SHP77 treated with DMSO at 0.1 percent for 48 hours (cell line): Measurements from ENCODE around the gene UTY.

Experiments
- DNase-seq: peaks from one replicate; lab custom pipeline; 2025; lab: John Stamatoyannopoulos, UW

Gene UTY

DNA sequence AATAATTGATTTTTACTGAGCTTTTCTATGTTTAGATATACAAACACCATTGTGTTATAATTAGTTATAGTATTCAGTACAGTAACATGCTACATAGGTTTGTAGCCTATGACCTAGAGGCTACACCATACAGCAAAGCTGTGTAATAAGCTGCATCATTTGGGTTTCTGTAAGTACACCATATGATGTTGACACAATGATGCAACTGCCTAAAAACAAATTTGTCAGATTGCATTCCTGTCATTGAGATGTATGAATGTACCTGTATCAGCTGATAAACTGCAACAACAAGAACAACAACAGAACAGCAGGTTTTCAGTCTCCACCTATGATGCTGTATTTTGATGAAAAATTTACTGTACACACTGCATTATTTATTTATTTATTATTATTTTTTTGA is 64.3 kb downstream of the UTY start:
- no peak for DNase-seq

DNA sequence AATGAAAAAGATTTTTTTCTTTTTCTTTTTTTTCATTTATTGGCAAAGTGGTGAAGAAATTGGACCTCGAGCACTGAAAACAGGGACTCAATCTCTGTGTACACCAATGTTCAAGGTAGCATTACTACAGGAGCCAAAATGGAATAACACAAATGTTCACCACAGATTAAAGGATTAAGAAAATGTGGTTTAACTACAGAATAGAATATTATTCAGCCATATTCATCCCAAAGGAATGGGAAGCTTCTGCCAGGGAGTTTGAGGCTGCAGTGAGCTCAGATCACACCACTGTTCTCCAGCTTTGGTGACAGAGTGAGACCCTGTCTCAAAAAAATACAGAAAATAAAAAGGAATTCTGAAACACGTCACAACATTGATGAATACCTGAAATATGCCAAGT is 81.0 kb downstream of the UTY start:
- no peak for DNase-seq

DNA sequence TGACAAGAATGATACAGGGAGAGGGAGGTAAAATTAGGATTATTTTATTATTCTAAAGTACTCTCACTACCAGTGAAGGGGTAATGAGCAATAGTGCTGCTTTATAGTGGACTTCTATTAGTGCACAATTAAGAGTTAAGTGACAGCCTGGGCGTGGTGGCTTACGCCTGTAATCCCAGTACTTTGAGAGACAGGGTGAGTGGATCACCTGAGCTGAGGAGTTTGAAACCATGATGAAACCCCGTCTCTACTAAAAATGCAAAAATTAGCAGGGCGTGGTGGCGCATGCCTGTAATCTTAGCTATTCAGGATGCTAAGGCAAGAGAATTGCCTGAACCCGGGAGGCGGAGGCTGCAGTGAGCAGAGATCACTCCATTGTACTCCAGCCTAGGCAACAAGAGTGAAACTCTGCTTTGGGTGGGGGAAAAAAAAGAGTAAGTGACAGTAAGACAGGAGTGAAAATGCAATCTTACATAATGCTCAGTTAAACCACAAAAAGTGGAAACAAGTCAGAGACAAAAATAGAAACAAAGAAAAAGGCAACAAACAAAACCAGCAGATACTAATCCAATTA is 98.6 kb downstream of the UTY start:
- no peak for DNase-seq

DNA sequence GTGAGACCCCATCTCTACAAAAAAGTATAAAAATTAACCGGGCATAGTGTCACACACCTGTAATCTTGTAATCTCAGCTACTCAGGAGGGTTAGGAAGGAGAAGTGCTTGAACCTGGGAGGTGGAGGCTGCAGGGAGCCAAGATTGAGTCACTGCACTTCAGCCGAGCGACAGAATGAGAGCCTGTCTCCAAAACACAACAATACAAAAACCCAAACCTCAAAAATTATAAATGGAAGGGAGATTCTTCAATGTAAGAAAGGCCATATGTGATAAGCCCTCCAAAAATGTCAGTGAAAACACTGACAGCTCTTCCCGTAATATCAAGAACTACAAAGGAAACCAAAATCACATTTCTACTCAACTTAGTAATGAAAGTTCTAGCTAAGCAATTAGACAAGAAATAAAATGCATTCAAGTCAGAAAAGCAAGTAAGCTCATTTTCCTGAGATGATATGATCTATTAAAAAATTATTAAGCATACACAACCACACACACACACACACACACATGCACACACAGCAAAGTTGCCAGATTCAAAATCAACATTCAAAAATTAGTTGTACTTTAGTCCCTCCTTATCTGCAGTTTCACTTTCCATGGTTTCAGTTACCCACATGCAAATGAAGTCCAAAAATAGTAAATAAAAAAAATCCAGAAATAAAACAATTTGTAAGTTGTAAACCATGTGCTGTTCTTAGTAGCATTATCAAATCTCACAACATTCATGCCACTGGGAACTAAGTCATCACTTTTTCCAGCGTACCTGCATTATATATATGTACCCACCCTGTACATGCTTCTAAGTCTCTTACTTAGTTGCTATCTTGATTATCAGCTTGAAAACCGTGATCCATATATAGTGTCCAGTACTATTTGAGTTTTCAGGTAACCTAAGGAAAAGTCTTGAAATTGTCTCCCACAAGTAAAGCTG is 108.7 kb downstream of the UTY start:
- no peak for DNase-seq

DNA sequence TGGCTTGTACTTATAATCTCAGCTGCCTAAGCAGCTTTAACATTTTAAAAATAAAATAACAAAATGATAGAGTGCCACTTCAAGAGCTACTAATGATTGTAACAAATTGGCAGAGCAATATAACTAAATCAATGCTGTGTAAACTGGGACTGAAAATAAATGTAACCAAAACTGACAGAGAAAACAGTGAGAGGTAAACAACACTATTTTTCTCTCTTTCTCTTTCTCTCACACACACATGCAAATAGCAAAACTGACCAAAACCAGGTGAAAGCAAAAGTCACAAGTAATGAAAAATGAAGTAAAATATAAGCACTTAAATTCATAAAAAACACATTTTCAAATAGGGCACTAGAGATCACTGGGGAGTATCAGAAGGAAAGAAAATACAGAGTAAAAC is 109.6 kb downstream of the UTY start:
- no peak for DNase-seq

DNA sequence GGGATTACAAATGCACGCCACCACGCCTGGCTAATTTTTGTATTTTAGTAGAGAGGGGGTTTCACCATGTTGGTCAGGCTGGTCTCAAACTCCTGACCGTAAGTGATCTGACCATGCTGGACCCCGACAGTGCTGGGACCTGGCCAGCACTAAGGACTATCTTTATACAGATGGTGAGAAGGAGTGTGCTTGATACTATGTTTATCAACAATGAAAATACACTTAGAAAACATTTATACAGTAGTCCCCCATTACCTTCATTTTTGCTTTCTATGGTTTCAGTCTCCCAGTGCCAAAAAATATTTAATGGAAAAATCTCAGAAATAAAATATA is 111.4 kb downstream of the UTY start:
- no peak for DNase-seq

DNA sequence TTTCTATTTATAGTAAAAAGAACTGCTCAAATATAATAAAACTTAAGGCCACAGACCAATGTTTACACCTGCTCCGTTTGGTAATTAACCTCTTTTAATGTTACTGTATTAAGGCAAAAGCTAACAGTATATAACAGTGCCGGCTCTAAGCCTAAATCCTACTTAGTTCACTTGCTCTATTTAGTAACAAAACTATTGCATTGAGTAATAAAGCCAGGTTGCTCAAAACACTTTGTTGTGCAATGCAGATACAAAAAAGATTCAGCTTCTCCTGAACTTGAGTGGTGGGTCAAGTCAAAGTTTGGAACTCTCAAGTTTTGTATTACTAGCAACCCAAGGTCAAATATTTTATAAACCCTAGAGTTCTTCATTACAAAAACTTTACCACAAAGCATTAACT is 116.2 kb downstream of the UTY start:
- DNase-seq: no peak

DNA sequence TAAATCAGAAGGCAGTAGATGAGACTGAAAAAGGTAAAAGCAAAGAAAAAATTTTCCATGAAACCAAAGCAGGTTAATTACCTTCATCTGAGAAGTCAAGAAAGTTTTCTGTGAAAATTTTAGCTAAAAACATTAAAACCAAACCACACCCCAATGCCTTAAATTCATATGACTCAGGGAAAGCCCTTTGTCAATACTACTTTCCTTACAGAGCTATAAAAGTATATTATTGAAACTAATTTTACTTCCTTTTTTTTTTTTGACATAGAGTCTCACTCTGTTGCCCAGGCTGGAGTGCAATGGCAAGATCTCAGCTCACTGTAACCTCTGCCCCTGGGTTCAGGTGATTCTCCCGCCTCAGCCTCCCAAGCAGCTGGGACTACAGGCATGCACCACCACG is 117.2 kb downstream of the UTY start:
- DNase-seq: no peak

DNA sequence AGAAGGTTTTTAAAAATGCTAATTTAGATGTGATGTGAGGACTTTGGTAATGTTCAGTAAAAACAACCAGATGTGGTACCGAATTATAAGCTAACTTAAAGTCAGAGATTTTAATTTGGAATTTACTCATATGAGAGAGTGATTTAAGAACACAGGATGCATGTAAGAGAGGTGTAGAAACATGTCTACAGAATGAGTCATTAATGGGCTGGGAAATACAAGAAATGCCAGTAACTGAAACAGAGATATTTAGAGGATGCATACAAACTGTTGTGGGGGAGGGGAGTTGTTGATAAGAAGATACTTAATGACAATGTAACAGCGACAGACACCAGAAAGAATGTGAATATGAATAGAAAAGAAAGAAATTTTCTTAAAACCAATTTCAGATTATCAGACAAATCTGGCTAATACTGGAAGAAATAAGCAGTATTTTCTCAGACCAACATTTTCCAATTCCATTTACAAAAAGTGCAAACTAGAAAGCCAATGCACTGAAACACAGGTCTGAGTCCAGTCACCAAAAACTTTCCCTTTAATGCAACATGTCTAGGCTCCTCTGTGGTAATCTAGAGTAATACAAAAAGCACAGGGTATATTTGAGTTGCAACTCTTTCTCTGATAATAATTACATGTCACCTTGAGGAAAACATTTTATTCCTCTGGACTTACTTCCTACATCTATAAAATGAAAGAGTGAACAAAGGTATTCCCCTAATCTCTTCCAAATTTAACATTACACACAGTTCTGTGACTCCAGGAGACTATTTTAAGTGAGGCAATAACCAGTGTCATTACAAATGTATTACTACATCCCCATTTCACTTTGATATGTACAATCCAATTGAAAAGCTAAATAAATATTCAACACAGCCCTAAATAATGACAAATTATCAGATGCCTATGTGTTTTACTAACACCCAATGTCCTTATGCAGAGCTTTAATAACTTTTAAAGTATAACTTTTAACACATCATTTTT is 117.9 kb downstream of the UTY start:
- no peak for DNase-seq

DNA sequence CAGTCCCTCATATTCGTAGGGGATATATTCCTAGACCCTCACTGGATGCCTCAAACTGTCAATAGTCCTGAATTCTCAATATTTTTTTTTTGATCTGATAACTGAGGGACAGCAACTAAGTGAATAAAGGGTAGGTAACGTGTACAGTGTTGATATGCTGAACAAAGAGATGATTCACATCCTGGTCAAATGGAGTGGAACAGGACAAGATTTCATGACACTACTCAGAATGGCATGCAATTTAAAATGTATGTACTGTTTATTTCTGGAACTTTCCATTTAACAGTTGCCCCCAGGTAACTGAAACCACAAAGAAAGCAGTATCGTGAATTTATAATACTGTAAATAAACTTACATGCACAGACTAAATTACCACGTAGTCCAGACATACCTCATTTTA is 128.4 kb downstream of the UTY start:
- no peak for DNase-seq

DNA sequence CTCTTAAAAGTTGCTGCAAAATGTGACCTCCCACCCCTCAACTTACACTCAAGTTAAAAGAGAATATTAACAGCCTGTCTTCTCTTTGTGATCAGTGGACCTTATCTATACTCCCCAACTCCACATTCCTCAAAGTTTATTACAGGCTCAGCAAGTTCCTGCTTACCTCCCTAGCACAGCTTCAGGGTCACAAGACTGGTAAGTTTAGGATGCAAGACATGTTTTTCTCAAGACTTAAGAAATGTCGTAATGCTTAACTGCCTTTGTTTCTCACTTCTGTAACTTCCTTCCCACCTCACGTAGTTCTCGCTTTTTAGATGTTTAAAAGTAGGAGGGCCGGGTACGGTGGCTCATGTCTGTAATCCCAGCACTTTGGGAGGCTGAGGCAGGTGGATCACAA is 132.7 kb downstream of the UTY start:
- DNase-seq: no peak

DNA sequence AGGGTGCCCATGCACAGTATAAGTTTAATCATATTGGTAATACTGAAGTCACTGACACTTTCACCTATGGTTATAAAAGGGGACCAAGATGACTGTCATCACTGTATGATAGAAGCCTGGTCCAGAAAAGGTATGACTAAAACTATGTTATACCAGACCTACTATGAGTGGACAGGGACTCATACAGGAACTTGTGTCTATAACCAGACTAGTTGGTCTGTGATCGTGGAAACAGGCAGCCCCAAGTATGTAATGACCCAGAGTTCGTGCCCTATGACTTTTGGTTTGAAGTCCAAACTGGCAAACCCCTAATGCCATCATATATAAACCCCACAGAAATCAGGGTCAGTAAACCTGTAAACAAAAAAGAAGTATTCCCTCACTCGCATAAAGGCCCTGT is 134.3 kb downstream of the UTY start:
- no peak for DNase-seq

DNA sequence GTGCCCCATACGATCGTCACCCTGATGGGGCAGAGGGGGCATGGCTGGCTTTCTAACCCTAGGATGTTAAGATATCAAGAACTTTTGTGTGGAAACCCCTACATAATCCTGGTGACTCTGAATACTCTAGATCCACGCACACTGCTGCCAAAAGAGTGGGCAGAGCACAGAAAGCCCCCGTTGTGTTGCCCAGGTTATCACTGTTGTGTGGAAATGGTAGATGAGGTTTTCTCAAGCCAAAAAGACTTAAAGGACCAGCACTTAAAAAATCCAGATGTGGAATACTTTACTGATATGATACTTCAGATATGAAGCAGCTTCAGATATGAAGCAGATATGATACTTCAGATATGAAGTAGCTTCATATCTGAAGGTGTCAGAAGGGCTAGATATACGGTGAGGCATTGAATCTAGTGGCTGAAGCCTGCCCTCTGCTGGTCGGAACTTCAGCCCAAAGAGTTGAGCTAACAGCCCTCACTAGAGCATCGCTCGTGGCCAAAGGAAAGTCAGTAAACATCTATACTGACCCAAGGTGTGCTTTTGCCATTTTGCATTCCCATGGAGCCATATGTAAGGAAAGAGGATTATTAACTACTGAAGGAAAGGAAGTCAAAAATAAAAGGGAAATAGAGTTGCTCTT is 136.4 kb downstream of the UTY start:
- no peak for DNase-seq

DNA sequence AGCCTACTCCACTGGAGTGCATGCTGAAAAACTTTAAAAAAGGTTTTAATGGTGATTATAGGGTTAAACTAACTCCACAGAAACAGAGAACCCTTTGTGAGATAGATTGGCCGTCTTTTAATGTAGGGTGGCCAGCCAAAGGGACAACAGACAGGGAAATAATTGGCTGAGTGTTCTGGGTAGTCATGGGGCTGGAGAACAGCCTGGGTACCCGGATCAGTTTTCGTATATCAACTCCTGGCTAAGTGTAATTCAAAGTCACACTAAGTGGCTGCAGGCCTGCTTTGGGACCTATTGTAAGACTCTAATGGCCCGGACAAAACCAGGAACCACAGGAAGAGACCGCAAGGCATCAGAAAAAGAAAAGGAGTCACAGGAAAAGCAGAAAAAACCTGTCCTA is 139.9 kb downstream of the UTY start:
- no peak for DNase-seq

DNA sequence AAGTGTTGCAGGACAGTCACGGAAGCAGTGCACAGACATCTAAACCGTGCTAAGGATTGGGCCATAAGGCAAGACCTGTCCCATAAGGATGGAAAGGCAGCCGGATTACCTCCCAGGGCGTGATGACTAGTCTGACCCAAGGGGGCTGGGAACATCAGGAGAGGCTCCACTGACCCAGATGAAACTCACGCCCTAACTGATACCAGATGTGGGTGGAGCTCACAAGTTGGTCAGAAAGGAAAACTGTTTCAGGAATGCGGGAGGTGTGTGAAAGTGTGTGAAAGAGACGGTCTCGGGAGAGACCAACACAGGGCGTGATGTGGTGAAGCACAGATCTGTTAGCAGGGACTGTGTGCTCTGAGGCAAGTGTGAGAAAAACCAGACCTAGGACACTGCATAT is 140.5 kb downstream of the UTY start:
- no peak for DNase-seq

DNA sequence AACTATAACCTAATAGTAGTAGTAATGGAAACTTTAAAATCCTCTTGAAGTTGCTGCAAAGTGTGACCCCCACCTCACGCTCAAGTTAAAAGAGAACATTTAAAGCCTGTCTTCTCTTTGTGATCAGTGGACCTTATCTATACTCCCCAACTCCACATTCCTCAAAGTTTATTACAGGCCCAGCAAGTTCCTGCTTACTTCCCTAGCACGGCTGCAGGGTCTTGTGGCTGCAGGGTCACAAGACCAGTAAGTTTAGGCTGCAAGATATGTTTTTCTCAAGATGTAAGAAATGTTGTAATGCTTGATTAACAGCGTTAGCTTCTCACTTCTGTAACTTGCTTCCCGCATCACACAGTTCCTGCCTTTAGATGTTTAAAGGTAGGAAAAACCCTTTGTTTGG is 141.1 kb downstream of the UTY start:
- DNase-seq: no peak

DNA sequence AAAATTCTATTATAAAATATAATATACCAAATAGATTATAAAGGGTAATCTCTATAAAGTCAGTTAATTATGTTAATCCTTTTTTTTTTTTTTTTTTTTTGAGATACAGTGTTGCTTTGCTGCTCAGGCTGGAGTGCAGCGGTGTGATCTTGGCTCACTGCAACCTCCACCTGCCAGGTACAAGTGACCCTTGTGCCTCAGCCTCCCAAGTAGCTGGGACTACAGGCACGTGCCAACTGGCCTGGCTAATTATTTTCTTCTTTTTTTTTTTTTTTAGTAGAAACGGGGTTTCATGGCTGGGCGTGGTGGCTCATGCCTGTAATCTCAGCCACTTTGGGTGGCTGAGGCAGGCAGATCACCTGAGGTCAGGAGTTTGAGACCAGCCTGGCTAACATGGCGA is 141.9 kb downstream of the UTY start:
- DNase-seq: no peak

DNA sequence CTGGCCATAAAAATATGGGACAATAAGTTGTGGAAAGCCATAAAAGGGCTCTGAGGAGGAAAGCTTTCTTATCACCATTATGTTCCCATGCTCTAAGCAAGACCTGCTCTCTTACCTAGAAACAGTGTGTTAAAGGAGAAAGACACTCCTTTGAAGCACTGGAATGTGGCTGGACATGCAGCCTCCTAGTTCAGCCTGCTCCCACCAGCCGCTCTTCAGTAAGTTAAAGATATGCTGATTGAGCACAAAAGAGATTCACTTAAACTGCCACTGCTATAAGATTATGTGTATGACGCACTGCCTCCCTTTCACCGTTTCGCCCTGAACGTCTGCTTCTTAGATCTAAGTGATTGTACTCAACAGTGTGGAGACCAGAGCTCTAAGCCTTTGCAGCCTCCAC is 146.0 kb downstream of the UTY start:
- no peak for DNase-seq

DNA sequence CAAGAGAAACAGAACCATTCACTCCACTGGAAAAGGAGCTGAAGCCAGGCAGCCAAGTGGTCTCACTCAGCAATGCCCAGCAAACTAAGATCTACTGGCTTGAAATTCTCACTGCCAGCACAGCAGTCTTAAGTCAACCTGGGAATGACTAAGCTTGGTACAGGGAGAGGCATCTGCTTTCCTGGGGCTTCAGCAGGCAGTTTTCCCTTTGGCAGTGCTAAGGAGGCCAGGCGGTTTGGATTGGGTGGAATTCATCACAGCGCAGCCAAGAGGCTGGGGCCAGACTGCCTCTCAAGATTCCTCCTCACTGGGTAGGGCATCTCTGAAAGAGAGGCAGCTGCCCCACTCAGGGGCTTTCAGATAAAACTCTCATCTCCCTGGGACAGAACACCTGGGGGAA is 149.2 kb downstream of the UTY start:
- no peak for DNase-seq

DNA sequence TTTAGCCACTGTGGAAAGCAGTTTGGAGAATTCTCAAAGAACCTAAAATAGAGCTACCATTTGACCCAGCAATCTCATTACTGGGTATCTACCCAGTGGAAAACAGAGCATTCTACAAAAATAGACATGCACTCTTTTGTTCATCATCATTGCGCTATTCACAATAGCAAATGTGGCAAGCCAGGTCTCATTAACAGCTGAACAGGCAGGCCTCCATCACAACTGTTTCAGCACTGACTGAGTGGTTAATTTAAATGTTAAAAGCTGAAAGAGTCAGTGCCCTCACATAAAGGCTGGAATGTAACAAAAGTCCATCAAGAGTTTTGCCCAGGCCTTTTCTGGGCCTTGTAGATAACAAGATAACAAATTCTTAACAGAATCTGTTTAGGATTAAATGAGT is 166.9 kb downstream of the UTY start:
- no peak for DNase-seq

DNA sequence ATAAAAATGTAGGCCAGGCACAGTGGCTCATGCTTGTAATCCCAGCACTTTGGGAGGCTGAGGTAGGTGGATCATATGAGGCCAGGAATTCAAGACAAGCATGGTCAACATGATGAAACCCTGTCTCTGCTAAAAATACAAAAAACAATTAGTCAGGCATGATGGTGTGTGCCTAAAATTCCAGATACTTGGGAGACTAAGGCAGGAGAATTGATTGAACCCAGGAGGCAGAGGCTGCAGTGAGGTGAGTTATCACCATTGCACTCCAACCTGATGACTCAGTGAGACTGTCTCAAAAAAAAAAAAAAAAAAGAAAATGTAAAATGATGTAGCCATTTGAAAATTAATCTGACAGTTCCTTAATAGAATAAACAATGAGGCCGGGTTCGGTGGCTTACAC is 171.9 kb downstream of the UTY start:
- no peak for DNase-seq

DNA sequence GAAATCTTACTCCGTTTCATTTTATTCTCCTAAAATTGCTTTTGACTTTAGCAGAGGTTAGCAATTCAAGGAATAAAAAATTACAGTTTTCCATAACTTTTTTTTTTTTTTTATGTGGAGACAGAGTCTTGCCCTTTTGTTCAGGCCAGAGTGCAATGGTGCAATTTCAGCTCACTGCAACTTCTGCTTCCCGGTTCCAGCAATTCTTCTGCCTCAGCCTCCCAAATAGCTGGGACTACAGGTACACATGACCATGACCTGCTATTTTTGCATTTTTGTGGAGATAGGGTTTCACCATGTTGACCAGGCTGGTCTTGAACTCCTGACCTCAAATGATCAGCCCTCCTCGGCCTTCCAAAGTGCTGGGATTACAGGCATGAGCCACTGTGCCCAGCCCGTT is 179.0 kb downstream of the UTY start:
- DNase-seq: no peak
